C4-2B (cell line): ENCODE data around the gene TGFBR2.

ENCODE experiments used
- H3K27ac ChIP-seq: fragments of 450-650 bp; 2 replicates; pipeline ENCODE4 v1.5.1; 2017
- ZFX ChIP-seq: fragments of 450-650 bp; IDR thresholded peaks from 2 replicates; pipeline ENCODE4 v1.6.1; 2017
- TF ChIP-seq, protein P1 (sequence below): fragments of 450-650 bp; conservative IDR thresholded peaks from 2 replicates; pipeline ENCODE4 v1.5.1; 2017; ENCODE audit warnings: mild to moderate bottlenecking

Gene TGFBR2

DNA sequence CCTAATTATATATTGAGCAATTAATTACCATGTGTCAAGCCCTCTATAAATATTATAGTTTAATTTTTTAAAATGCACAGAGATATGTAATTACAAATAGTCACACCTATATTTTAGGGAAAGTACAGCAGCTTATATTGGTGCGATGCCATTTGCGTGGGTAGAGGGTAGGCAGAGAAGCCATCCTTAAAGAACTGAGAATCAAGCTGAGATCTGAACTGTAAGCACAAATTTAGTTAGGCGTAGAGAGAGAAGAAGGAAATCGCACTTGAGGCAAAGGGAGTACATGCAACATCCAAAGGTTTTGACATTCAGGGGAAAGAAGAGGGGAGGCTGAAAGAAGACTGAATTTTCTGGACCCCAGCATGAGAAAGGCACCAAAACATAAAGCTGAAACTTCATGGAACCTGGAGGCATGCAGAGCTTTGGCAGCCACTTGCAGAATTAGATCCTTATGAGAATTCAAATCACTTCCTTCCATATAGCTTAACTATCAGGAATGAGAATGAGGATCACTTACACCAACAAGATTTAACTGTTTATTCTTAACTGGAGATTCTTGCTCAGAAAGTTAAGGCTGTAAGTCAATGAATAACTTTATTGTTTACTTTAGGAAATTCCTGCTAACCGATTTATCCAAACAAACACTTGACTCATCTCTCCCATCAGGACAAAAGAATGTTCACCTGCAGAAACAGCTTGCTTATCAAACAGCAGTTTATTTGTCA, 114.3 kb downstream of the TGFBR2 start:
- TF ChIP-seq ZFX, result no peak
- TF ChIP-seq, protein P1, sequence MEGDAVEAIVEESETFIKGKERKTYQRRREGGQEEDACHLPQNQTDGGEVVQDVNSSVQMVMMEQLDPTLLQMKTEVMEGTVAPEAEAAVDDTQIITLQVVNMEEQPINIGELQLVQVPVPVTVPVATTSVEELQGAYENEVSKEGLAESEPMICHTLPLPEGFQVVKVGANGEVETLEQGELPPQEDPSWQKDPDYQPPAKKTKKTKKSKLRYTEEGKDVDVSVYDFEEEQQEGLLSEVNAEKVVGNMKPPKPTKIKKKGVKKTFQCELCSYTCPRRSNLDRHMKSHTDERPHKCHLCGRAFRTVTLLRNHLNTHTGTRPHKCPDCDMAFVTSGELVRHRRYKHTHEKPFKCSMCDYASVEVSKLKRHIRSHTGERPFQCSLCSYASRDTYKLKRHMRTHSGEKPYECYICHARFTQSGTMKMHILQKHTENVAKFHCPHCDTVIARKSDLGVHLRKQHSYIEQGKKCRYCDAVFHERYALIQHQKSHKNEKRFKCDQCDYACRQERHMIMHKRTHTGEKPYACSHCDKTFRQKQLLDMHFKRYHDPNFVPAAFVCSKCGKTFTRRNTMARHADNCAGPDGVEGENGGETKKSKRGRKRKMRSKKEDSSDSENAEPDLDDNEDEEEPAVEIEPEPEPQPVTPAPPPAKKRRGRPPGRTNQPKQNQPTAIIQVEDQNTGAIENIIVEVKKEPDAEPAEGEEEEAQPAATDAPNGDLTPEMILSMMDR, result no peak

DNA sequence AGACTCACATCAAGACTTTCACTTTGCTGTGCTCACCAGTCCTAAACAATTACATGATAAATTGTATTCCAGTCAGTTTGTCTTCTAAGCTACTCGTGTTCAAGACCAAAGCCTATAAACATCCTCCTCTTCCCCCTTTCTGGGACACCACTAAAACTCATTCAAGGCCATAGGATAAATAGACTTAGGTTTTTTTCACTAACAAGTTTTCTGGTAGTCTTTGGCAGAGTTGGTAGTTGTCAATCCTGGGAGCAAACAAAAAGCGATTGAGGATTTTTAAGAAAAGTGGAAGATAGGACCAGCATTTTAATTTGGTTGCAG, 114.9 kb downstream of the TGFBR2 start:
- TF ChIP-seq, protein P1, result no peak
- H3K27ac ChIP-seq, result no peak overlapping the region

More for the DNA sequence above, 114.3 kb downstream of the TGFBR2 start:
- H3K27ac ChIP-seq, result no peak overlapping the region; the same call in 1 of the 2 replicates

DNA sequence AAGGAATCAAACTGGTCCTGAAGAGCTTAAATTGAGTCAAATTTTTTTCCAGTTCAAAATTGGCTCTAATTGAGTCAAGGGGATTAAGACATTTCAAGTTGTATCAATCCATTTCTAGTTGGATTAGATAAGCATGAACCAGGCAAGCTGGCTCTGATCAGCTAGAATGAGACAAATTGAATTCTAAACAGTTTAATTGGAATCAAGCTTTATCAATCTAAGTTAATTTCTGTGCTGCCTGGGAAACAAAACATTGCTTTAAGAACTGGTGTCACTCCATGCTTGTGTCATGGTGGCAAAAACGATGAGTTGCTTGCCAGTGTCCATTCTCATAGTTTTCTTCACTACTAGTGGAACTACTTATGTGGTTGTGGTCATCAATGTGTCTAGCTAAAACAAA, 116.8 kb downstream of the TGFBR2 start:
- no peak overlapping the region for H3K27ac ChIP-seq
- TF ChIP-seq ZFX, result no peak
- TF ChIP-seq, protein P1, result no peak

DNA sequence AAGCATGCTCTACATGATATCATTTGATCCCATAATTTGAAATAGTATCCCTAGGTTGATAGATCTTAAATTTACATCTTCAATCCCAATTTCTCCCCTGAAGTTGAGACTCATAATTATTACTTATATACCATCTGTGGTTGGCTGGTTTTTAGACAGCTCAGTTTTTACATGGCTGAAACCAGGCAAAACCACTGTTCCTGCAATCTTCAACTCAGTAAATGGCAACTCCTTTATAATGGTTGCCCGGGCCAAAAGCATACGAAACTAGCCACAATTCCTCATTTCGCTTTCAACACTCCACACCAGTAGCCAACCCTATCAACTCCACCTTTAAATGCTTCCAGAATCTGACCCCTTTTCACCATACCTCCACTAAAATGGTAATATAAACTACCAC, 118.5 kb downstream of the TGFBR2 start:
- TF ChIP-seq, protein P1, result no peak
- no peak for TF ChIP-seq ZFX
- H3K27ac ChIP-seq, result no peak overlapping the region

DNA sequence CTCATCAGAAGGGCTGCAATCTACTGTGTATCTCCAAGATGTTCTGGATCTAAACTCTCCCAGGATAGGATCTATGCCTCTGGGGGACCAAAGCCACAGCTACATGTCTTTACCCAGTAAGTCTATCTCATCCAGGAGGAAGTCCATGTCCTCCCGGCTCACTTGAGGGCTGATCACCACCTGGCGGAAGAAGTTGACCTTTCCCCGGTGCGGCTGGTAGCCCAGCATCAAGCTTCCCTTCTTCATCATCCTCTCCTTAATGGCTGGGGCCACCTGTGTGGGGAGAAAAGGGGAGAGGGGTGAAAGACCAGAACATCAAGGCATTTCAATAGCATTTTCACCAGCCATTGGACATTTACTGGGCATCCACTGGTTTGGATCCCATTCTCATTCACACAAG, 121.7 kb downstream of the TGFBR2 start:
- H3K27ac ChIP-seq, result no peak overlapping the region
- TF ChIP-seq, protein P1, result no peak
- no peak for TF ChIP-seq ZFX

DNA sequence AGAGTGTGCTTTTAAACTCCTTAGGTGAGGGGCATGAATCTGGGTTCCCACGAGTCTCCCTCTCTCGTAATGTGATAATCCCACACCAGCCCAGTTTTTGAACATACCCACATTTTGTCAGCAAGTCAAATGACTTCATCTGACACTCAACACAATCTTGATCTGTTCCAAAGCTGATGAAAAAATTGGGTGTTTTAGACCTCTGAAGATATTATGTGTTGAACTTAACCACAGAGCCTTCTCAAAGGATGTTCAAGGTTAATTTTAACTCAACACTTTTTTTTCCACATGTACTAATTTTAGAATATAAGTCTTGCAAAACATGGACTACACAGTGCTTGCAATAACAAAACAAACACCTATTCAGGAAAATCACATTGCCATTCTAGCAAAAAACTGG, 123.1 kb downstream of the TGFBR2 start:
- no peak overlapping the region for H3K27ac ChIP-seq
- TF ChIP-seq, protein P1, result no peak
- no peak for TF ChIP-seq ZFX

DNA sequence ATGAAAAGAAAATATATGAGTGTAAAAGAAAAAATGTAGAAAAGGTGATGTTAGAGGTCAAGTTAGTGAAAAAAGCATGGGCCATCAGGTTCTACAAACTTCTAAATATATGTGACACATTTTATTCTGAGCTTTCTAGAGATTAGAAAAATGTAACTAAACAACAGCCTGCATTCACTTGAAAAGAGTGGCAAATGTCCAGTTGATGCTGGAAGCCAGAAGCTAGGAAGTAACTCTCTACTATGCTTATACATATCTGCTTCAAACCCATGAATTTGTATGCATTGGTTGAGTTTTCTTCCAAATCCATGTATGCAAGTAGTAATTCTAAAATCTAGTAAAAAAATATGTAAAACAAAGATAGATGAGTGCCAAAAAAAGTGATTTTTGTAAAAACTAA, 123.5 kb downstream of the TGFBR2 start:
- H3K27ac ChIP-seq, result no peak overlapping the region
- TF ChIP-seq, protein P1, result no peak
- TF ChIP-seq ZFX, result no peak
